ENCODE results near the gene CAMK1D.

GRCh38 chr10:12876266-12876665 is 526.9 kb downstream of the CAMK1D start:
- TF ChIP-seq, protein P1, sequence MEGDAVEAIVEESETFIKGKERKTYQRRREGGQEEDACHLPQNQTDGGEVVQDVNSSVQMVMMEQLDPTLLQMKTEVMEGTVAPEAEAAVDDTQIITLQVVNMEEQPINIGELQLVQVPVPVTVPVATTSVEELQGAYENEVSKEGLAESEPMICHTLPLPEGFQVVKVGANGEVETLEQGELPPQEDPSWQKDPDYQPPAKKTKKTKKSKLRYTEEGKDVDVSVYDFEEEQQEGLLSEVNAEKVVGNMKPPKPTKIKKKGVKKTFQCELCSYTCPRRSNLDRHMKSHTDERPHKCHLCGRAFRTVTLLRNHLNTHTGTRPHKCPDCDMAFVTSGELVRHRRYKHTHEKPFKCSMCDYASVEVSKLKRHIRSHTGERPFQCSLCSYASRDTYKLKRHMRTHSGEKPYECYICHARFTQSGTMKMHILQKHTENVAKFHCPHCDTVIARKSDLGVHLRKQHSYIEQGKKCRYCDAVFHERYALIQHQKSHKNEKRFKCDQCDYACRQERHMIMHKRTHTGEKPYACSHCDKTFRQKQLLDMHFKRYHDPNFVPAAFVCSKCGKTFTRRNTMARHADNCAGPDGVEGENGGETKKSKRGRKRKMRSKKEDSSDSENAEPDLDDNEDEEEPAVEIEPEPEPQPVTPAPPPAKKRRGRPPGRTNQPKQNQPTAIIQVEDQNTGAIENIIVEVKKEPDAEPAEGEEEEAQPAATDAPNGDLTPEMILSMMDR (conservative IDR thresholded peaks at IDR 0.05) = no peak
- TF ChIP-seq EZH2 (IDR thresholded peaks at IDR 0.05; ENCODE audit: low read depth) = no peak

All from PC-9 (cell line).